HepG2 (cell line): ENCODE measurements around the gene IL4I1. TPM values are rescaled to one million over a fixed set of nuclear protein-coding genes. Genes with fewer than 3 reads are reported as not detected.

ENCODE experiments used
- ARID2 ChIP-seq: sonication (generic); formaldehyde crosslinking; IDR thresholded peaks from 2 replicates; pipeline ENCODE4 v1.8.1; 2022; ENCODE audit warnings: mild to moderate bottlenecking, missing genetic modification reagents, borderline replicate concordance
- ATF7-NPFF ChIP-seq: sonication (generic); formaldehyde crosslinking; IDR thresholded peaks from 2 replicates; pipeline ENCODE4 v1.8.1; 2023; ENCODE audit warnings: mild to moderate bottlenecking, low read depth, missing genetic modification reagents, moderate library complexity
- BRCA1 ChIP-seq: sonication (generic); formaldehyde crosslinking; IDR thresholded peaks from 2 replicates; pipeline ENCODE4 v1.4.0; 2020; ENCODE audit warnings: missing genetic modification reagents
- DRAP1 ChIP-seq: IDR thresholded peaks from 2 replicates; pipeline ENCODE4 v1.6.1; 2016; ENCODE audit warnings: missing genetic modification reagents, missing compliant biosample characterization
- ELF3 ChIP-seq: IDR thresholded peaks from 2 replicates; pipeline ENCODE4 v1.6.1; 2016; ENCODE audit warnings: missing genetic modification reagents, missing compliant biosample characterization
- FOXA3 ChIP-seq: IDR thresholded peaks from 2 replicates; pipeline ENCODE4 v1.6.1; 2016; ENCODE audit warnings: missing genetic modification reagents, missing compliant biosample characterization
- IKZF4 ChIP-seq: sonication (generic); formaldehyde crosslinking; IDR thresholded peaks from 2 replicates; pipeline ENCODE4 v1.5.1; 2020; ENCODE audit warnings: borderline replicate concordance, mild to moderate bottlenecking, low read depth, missing genetic modification reagents; ENCODE audit errors: not compliant biosample characterization
- IRF2 ChIP-seq: IDR thresholded peaks from 2 replicates; pipeline ENCODE4 v1.6.1; 2018; ENCODE audit warnings: missing genetic modification reagents, missing compliant biosample characterization
- MATR3 ChIP-seq: sonication (generic); formaldehyde crosslinking; IDR thresholded peaks from 2 replicates; pipeline ENCODE4 v1.4.0; 2020; ENCODE audit warnings: missing genetic modification reagents
- MED8 ChIP-seq: sonication (generic); formaldehyde crosslinking; IDR thresholded peaks from 2 replicates; pipeline ENCODE4 v1.8.1; 2023; ENCODE audit warnings: mild to moderate bottlenecking, missing genetic modification reagents; ENCODE audit not compliant: insufficient replicate concordance
- NRL ChIP-seq: sonication (generic); formaldehyde crosslinking; IDR thresholded peaks from 2 replicates; pipeline ENCODE4 v1.5.0; 2020; ENCODE audit warnings: missing genetic modification reagents, mild to moderate bottlenecking, moderate library complexity, borderline replicate concordance
- PHF5A ChIP-seq: IDR thresholded peaks from one replicate; pipeline ENCODE4 v1.6.1; 2018; ENCODE audit warnings: low read depth, missing genetic modification reagents; ENCODE audit not compliant: unreplicated experiment
- TAF1 ChIP-seq: sonication (generic); formaldehyde crosslinking; IDR thresholded peaks from 2 replicates; pipeline ENCODE4 v1.4.0; 2020; ENCODE audit warnings: missing genetic modification reagents
- THYN1 ChIP-seq: sonication (generic); formaldehyde crosslinking; IDR thresholded peaks from 2 replicates; pipeline ENCODE4 v1.8.1; 2023; ENCODE audit warnings: low read depth, mild to moderate bottlenecking, moderate library complexity, missing genetic modification reagents, borderline replicate concordance
- U2AF1 ChIP-seq: fragments of 200-400 bp; formaldehyde crosslinking; optimal IDR thresholded peaks from 2 replicates; pipeline ENCODE3; 2017; ENCODE audit warnings: mild to moderate bottlenecking, low read depth, low read length
- ZFP62 ChIP-seq: sonication (generic); formaldehyde crosslinking; IDR thresholded peaks from 2 replicates; pipeline ENCODE4 v1.4.0; 2020; ENCODE audit warnings: missing genetic modification reagents
- ZNF282 ChIP-seq: fragments of 450-650 bp; IDR thresholded peaks from 2 replicates; pipeline ENCODE4 v1.6.1; 2018; ENCODE audit not compliant: partially characterized antibody
- ZNF512B ChIP-seq: sonication (generic); formaldehyde crosslinking; IDR thresholded peaks from 2 replicates; pipeline ENCODE4 v1.5.1; 2020; ENCODE audit warnings: missing genetic modification reagents, mild to moderate bottlenecking, borderline replicate concordance
- ZNF709 ChIP-seq: sonication (generic); formaldehyde crosslinking; IDR thresholded peaks from 2 replicates; pipeline ENCODE4 v1.5.0; 2020; ENCODE audit warnings: mild to moderate bottlenecking, missing genetic modification reagents
- ZZZ3 ChIP-seq: sonication (generic); formaldehyde crosslinking; IDR thresholded peaks from 2 replicates; pipeline ENCODE4 v1.4.0; 2020; ENCODE audit warnings: missing genetic modification reagents, mild to moderate bottlenecking, borderline replicate concordance
- polyA plus RNA-seq, 8 experiments: library from polyadenylated mRNA; depleted of rRNA in 3 of 8; stranded (reverse) in 7 of 8; unstranded in 1 of 8; fragments of >200 nt; fragmentation: Illumina TruSeq in 4 of 8; extraction: Trizol in 4 of 8; gene quantifications; 2 replicates each; pipeline versions ENCODE4 v1.2.1 to v1.2.3, GENCODE V29; 2011 to 2016; ENCODE audit warnings: low read depth in 4 of 8, missing spikeins in 1 of 8, mixed read lengths in 1 of 8; ENCODE audit not compliant: insufficient read depth in 1 of 8
- total RNA-seq, 5 experiments: library from RNA; depleted of rRNA; stranded (reverse); fragments of >200 nt; fragmentation: Illumina TruSeq; extraction: Trizol; gene quantifications; 2 replicates each; pipeline ENCODE4 v1.2.3, GENCODE V29; 2016; ENCODE audit warnings: low read depth in 1 of 5
- TF ChIP-seq, protein P1 (sequence below): sonication (generic); formaldehyde crosslinking; IDR thresholded peaks from 2 replicates; pipeline ENCODE4 v1.8.1; 2023; ENCODE audit warnings: mild to moderate bottlenecking, inconsistent platforms, moderate library complexity, missing genetic modification reagents, borderline replicate concordance
- TF ChIP-seq, protein P2 (sequence below): sonication (generic); formaldehyde crosslinking; IDR thresholded peaks from 2 replicates; pipeline ENCODE4 v1.5.0; 2020; ENCODE audit warnings: mild to moderate bottlenecking, missing genetic modification reagents

The IL4I1 gene
- total and polyA plus RNA-seq, 2 of the 13 experiments (the other 11 are each of a cell fraction or from before 2014, with no cell fraction given), result not detected

DNA sequence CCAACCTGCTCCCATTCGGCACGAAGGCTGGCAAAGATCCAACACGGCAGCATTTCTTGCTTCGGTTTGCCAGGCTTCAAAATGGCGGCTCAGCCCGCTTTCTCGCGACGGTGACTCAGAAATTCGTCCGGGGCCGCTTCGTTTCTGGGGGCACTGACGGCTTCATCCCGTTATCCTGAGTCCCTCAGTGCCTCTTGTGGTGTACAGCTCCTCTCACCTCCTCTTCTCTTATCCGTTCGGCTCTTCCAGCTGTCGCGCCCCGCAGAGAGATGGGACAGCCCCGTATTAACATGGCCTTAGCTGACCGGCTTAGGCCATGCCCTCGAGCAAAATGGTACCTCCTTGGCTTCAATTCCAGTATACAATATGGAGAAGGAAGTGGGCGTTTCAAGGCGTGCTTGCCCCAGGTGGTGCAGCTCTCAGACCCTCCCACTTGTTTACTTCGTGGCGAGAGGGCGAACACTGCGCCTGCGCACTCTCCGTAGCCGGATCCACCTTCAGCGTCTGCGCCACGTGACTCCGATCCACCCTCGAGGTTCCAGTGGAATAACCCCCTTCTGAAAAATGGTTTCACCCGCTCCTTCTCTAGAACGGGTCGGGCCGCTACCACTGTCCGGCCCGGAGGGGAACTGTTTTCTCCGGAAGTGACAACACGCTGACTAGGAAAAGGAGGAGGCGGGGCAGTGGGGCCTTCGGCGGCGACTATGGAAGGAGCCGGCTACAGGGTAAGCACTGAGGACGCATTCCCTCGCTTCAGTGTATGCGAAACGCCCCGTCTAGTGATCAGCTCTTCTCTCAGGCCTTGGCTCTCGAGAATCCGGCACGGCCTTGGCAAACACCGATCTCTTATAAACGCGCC lies 19.4 kb downstream of the IL4I1 start, which contains the start of the genes AKT1S1 and TBC1D17 (continued):
- TF ChIP-seq ZNF512B (CRISPR knock-in tag), result no peak
- peak; percentile 45; the same call in 1 of the 2 replicates for TF ChIP-seq TAF1 (CRISPR knock-in tag)
- no peak for TF ChIP-seq ZNF282
- peak; percentile 26; the same call in 1 of the 2 replicates for TF ChIP-seq ZNF709
- TF ChIP-seq, protein P1, sequence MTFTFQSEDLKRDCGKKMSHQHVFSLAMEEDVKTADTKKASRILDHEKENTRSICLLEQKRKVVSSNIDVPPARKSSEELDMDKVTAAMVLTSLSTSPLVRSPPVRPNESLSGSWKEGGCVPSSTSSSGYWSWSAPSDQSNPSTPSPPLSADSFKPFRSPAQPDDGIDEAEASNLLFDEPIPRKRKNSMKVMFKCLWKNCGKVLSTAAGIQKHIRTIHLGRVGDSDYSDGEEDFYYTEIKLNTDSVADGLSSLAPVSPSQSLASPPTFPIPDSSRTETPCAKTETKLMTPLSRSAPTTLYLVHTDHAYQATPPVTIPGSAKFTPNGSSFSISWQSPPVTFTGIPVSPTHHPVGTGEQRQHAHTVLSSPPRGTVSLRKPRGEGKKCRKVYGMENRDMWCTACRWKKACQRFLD (CRISPR knock-in tag), result no peak
- TF ChIP-seq ARID2 (CRISPR knock-in tag), result 0 out of 2 replicates have a peak, but pooled peaks have one; percentile 11
- TF ChIP-seq U2AF1, result no peak
- peak; percentile 91 for TF ChIP-seq FOXA3 (CRISPR knock-in tag)
- TF ChIP-seq ZZZ3, result no peak
- no peak for TF ChIP-seq THYN1 (CRISPR knock-in tag)
- no peak for TF ChIP-seq MED8 (CRISPR knock-in tag)
- no peak for TF ChIP-seq ATF7-NPFF (CRISPR knock-in tag)
- peak; percentile 94 for TF ChIP-seq IKZF4
- TF ChIP-seq, protein P2, sequence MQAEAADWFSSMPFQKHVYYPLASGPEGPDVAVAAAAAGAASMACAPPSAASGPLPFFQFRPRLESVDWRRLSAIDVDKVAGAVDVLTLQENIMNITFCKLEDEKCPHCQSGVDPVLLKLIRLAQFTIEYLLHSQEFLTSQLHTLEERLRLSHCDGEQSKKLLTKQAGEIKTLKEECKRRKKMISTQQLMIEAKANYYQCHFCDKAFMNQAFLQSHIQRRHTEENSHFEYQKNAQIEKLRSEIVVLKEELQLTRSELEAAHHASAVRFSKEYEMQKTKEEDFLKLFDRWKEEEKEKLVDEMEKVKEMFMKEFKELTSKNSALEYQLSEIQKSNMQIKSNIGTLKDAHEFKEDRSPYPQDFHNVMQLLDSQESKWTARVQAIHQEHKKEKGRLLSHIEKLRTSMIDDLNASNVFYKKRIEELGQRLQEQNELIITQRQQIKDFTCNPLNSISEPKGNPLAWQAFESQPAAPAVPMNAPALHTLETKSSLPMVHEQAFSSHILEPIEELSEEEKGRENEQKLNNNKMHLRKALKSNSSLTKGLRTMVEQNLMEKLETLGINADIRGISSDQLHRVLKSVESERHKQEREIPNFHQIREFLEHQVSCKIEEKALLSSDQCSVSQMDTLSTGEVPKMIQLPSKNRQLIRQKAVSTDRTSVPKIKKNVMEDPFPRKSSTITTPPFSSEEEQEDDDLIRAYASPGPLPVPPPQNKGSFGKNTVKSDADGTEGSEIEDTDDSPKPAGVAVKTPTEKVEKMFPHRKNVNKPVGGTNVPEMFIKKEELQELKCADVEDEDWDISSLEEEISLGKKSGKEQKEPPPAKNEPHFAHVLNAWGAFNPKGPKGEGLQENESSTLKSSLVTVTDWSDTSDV (CRISPR knock-in tag), result 0 out of 2 replicates have a peak, but pooled peaks have one; percentile 23
- TF ChIP-seq IRF2 (CRISPR knock-in tag), result peak; percentile 68
- TF ChIP-seq MATR3 (CRISPR knock-in tag), result no peak
- peak; percentile 46 for TF ChIP-seq PHF5A
- no peak for TF ChIP-seq ZFP62 (CRISPR knock-in tag)
- TF ChIP-seq NRL, result no peak
- TF ChIP-seq DRAP1 (CRISPR knock-in tag), result peak; percentile 47; the same call in 1 of the 2 replicates
- 0 out of 2 replicates have a peak, but pooled peaks have one; percentile 67 for TF ChIP-seq BRCA1 (CRISPR knock-in tag)
- peak; percentile 66 for TF ChIP-seq ELF3 (CRISPR knock-in tag)
